Liver (tissue), 3 donors: Measurements from ENCODE around the gene PLP2.

Experiments used
- NR2F2 ChIP-seq: IDR thresholded peaks from 2 replicates; pipeline ENCODE4 v1.6.1; 2016; ENCODE audit warnings: antibody characterized with exemption
- TF ChIP-seq, protein P1 (sequence below): fragments of 150-350 bp; IDR thresholded peaks from 2 replicates; pipeline ENCODE4 v1.5.1; 2017; ENCODE audit warnings: improper control_type of control experiment, low read depth, low read length; ENCODE audit not compliant: missing input control
- donor health status: healthy.
- donor health status: healthy.

GRCh38 chrX:49177873-49178480 lies 6.3 kb downstream of the PLP2 start:
- TF ChIP-seq, protein P1, sequence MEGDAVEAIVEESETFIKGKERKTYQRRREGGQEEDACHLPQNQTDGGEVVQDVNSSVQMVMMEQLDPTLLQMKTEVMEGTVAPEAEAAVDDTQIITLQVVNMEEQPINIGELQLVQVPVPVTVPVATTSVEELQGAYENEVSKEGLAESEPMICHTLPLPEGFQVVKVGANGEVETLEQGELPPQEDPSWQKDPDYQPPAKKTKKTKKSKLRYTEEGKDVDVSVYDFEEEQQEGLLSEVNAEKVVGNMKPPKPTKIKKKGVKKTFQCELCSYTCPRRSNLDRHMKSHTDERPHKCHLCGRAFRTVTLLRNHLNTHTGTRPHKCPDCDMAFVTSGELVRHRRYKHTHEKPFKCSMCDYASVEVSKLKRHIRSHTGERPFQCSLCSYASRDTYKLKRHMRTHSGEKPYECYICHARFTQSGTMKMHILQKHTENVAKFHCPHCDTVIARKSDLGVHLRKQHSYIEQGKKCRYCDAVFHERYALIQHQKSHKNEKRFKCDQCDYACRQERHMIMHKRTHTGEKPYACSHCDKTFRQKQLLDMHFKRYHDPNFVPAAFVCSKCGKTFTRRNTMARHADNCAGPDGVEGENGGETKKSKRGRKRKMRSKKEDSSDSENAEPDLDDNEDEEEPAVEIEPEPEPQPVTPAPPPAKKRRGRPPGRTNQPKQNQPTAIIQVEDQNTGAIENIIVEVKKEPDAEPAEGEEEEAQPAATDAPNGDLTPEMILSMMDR, result no peak
- no peak for TF ChIP-seq NR2F2
